ENCODE results near the gene PTH1R.

DNA sequence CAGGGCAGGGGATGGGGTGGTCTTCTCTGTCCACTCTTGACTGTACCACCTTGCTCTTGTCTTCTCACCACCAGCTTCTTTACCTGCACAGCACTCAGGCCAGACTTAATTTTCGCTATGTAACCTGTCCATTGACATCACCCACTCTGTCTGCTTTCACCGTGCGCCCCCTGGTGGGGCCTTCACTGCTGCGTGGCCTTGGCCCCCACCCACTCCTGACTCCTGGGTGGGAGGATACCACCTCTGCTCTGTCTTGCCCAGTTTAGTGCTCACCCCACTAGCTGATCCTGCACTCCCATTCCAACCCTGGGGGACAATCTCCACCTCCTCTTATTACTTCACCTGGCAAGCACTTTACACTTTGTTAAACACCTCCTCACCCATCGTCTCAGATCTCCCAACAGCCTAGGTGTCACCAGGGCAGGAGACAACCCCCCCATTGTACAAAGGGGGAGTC, 17.7 kb downstream of the PTH1R start:
- TF ChIP-seq CTCF (IDR thresholded peaks at IDR 0.05; ENCODE audit: low read depth, low read length) (peak; percentile 88), POLR2A (IDR thresholded peaks at IDR 0.05; ENCODE audit: extremely low read depth, insufficient read length) (no peak), MAX (IDR thresholded peaks at IDR 0.05; ENCODE audit: low read depth, low read length) (no peak)

Measured in NB4 (cell line).